Measurements from ENCODE around the gene BLOC1S1.

DNA sequence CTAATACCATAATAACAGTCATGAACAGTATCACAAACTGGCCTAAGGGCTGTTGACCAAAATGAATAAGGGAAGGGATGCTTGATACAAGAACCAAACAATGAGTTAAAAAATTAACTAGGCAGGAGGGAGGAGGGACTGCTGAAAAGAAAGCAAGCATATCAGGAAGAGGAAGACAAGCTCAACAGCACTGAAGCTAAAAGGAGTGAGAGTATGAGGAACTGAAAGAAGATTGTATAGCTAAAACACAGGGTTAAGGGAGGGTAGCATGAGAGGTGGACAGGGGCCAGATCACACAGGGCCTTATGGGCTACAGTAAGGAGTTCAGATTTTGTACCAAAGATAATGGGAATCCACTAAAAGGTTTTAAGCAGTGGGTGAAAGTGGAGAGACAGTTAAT, 42.2 kb upstream of the BLOC1S1 start:
- TF ChIP-seq POLR2A (IDR thresholded peaks at IDR 0.05; ENCODE audit: low read length) (no peak), GATA1 (IDR thresholded peaks at IDR 0.05; ENCODE audit: low read depth, low read length) (no peak)
